HG03571 (cell line): ENCODE data around the gene INSR.
"Not testable (repeated sequence)": the region's sequence is repeated elsewhere in the genome, so short reads cannot be mapped to it uniquely, and the experiment has no call there.

Source experiments
- ATAC-seq: cut with Tn5 transposase; IDR thresholded peaks from one replicate; pipeline ENCODE4 v1.9.1; 2021; ENCODE audit not compliant: unreplicated experiment

Gene INSR

DNA sequence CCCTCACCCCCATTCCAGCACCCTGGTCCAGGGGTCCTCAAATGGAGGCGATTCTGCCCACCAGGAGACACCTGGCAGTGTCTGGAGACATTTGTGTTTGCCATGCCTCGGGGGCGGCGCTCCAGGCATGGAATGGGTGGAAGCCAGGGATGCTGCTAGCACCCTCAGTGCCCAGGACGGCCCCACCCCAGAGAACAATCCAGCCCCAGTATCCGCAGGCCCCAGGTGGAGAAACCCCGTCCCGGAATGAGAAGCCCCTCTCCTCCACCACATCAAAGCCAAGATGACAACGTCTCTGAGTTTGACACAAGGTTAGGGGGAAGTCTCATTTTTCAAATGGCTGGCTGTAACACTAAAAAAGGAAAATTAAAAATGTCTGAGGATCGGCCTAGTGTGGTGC, 68.5 kb downstream of the INSR start:
- no peak for ATAC-seq

DNA sequence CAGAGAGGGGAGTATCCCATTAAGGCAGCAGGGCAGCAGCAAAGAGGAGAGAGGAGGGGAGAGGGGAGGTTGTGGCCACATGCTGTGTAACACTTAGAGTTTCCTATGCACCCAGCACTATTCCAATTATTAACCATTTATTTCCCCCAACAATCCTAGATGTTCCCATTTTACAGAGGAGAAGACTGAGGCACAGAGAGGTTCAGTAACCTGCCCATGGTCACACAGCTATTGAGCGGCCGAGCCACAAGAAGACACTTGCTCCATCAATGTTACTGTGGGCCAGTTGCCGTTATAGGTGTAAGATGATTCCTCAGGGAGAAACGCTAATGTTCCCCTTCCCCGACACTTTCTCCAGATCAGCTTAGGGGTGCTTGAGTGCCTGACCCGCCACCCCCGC, 69.2 kb downstream of the INSR start:
- no peak for ATAC-seq

DNA sequence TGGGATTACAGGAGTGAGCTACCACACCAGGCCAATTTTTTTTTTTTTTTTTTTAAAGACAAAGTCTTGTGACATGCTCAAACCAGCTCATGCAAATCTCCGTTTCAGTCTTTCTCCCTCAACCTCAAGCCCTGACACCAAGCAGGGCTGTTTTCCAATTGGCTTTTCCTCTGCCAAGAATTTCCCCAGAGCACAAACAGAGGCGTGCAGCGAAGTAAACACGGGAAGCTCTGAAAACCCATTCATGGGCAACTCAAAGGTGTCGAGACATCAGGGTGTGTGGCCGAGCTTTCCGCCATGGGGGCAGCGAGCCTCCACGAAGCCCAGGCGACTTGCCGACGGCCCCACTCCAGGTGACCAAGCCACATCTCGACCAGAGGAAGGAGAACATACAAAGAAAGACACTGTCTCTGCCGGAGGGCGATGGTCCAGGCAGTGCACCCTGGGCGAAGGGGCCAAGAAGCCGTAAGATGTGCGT, 70.0 kb downstream of the INSR start:
- no peak for ATAC-seq

DNA sequence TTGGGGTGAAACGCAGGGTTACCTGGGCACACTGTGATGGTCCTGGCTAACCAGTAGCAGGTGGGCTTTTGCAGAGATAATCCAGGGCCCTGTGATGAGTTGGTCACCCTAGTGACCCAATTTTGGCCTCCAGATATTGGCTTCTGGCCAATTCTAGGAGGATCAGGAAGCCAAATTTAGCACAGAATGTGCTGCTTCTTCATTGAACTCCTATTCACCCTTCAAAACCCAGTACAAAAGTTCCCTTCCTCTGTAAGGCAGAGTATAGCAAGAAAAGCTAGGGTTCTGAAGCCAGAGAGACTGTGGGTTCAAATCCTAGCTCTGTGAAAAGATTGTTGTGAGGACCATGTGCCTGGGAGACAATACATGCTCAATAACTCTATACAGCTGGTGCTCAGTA, 70.8 kb downstream of the INSR start:
- no peak for ATAC-seq

DNA sequence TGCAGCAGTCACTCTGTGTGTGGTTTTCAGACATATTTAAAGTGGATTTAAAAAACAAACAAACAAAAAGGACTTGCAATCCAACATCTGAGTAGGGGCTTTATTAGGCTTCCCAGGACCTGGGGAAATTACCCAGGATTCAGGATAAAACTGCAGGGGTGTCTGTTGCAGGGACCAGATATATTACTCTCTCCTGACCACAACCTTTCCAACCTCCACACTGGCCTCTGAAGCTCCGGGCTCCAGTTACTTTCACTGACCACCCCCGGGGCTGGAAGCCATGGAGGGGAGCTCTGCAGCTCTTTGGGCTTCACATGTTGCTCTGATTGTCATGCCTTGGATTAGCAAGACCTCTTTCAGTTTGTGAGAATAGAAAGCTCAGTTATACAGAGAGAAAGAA, 75.2 kb downstream of the INSR start:
- no peak for ATAC-seq

DNA sequence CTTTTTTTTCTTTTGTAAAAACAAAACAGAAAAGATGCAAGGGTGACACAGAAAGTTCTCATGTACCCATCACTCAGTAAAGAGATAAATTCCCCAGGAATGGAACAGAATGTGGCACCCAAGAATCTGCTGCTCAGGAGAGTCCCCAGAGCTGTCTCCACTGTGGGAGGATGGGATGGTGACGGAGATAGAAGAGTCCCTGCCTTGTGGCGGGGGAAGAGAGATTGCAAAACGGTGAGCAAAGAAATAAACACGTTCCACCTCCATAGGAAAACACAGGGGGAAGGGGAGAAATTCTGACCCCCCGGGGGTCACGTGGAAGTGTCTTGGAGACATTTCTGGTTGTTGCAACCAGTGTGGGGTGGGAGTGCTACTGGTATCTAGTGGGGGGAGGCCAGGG, 76.4 kb downstream of the INSR start:
- ATAC-seq: no peak

DNA sequence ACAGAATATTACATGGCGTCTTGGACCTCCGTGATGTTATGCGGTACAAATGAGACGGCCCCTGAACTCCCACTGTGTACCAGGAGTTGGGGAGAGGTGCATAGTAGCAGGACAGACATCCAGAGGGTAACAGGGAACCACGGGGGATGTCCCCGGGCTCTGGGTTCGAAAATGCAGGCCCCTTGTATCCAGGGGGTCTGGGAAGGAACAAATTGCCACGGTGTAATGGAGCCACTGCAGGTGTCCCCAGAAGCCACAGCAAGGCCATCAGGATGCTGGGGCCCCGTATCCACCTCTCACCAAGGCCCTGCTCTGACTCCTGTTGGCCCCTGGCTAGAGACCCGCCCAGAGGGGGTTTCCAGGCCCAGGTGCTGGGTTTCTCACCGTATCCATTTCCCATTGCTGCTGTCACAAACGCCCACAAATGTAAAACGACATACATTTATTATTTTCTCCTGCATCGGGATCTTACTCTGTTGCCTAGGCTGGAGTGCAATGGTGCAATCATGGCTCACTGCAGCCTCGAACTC, 77.8 kb downstream of the INSR start:
- ATAC-seq: no peak

DNA sequence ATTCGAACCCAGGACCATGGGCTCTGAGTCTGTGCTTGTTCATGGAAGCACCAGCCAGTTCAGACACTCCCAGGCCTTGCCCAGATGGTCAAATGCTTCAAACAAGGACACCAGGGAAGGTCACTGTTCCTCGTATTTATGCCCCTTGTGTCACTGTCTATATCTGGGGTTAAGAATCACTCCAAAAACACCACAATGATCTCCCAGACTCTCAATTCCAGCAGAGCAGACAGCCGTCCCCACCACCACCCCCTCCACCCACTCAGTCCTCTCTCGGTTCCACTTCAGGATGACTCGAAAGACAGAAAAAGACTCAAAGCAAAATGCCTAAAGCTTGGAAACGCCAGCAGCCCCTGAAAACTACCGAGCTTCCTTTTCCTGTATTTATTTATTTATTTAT, 79.0 kb downstream of the INSR start:
- no peak for ATAC-seq

DNA sequence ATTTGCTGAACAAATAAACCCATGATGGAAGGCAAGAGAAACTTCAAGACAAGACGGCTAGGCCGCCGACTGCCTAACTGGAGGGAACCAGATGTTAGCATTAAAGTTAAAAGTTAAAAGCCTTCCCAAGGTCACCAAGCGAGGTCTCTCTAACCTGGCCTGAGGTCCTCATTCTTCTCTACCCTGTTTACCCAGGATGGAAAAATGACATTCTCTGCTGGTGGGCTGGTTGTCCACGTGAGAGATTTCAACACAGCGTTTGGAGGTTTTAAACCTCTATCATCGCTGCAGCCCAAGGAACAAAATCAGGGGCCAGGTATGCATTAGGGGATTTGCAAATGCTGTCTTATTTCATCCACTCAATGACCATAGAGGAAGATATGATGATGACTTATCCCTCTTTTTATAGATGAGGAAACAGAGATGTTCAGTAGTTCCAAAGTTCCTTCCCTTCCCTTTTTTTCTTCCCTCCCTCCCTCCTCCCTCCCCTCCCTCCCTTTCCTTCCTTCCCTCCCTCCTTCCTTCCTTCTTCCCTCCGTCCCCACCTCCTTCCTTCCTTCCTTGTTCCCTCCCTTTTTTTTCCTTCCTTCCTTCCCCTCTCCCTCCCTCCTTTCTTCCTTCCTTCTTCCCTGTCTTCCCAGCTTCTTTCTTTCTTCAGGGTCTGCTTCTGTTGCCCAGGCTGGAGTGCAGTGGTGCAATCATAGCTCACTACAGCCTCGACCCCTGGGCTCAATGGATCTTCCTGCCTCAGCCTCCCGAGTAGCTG, 79.7 kb downstream of the INSR start:
- ATAC-seq: no peak

DNA sequence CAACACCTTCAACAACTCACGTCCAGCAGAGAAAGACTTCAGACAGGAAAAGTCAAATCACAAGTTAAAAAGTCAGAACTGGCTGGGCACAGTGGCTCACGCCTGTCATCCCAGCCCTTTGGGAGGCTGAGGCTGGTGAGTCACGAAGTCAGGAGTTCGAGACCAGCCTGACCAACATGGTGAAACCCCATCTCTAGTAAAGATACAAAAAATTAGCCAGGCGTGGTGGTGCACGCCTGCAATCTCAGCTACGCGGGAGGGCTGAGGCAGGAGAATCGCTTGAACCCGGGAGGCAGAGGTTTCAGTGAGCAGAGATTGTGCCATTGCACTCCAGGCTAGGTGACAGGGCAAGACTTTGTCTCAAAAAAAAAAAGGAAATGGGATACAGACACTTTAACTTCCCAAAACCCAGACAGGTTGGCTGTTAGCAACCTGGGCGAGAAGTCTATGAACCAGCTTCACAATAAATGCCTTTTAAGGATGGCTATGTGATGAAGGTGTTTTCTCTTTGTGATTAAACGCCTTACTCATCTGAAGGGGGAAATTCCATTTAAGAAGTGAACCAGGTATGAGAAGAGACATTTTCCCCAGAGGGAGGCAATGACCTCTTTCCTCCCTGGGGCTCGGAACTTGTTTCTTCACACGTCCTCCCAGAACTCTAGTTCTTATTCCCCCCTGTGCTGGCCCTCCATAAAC, 80.4 kb downstream of the INSR start:
- ATAC-seq: no peak

DNA sequence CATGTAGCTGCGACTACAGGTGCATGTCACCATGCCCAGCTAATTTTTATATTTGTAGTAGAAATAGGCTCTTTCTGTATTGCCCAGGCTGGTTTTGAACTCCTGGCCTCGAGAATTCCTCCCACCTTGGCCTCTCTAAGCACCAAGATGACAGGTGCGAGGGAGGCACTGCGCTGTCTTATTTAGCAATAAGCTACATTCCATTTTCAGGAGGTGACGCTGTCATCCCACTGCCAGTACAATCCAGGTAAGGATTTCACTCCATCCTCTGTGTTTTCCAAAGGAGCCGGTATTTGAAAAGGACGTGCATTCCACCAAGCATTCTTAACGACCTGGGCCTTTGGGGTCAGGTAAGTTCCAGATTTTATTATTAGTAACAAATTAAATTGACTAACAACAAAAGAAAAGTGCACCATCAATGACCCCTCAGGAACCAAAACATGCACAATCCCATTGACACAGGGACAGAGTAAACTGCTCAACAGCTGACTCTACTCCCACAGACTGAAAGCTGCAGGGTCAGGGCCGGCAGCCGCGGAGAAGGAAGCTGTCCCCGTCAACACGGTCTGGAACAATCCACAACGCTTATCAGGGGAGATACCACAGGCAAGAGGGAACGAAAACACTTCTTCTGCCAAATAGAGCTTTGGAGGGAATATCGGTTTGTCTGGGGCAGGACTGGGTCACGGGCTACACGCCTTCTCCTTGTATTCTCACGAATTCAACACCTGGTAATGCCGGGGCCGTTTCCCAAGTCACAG, 82.8 kb downstream of the INSR start:
- ATAC-seq: no peak

DNA sequence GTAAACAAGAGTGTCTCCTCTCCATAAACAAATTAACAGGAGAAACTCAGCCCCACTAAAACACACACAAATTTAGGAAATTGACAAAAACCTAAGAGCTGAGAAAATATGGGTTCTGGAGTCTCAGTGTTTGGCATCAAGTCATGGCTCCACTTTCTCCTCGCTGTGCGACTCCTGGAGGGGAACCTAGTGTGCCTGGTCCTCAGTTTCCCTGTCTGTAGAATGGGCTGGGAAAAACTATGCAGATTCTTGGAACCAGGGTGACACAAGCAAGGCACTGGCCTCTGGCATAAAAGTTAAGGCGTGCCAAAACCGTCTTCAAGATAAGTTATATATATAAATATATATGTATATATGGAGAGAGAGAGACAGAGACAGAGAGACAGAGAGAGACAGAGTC, 83.9 kb downstream of the INSR start:
- no peak for ATAC-seq

DNA sequence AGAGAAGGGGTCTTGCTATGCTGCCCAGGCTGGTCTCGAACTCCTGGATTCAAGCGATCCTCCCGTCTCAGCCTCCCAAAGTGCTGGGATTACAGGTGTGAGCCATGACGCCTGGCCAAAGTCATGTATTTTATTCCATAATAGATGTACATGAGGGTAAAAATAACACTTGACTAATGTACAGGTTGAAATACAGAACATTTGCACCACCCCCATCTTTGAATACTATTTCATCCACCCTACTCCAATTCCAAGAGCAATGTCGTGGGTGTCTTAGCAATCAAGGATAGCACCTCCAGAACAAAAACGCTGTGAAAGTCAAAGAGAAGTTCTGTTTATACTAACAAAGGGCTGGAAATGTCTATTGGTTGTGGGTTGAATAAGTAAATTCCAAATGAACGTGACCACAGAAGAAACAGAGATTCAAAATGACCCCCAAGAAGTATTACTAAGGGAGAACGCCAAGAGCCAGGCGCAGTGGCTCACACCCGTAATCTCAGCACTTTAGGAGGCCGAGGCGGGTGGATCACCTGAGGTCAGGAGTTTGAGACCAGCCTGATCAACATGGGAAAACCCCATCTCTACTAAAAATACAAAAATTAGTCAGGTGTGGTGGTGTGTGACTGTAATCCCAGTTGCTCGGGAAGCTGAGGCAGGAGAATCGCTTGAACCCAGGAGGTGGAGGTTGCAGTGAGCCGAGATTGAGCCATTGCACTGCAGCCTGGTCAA, 84.5 kb downstream of the INSR start:
- ATAC-seq: not testable (repeated sequence)

DNA sequence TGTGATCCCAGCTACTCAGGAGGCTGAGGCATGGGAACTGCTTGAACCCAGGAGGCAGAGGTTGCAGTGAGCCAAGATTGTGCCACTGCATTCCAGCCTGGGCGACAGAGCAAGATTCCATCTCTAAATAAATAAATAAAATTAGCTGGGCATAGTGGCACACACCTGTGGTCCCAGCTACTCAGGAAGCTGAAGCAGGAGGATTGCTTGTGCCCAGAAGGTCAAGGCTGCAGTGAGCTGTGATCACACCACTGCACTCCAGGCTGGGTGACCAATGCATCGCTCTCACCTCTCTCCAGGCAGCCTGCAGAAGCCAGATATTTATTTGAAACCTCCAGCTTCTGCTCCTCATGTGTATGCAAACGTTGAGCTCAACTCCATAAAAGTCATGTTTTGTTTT, 85.2 kb downstream of the INSR start:
- not testable (repeated sequence) for ATAC-seq

DNA sequence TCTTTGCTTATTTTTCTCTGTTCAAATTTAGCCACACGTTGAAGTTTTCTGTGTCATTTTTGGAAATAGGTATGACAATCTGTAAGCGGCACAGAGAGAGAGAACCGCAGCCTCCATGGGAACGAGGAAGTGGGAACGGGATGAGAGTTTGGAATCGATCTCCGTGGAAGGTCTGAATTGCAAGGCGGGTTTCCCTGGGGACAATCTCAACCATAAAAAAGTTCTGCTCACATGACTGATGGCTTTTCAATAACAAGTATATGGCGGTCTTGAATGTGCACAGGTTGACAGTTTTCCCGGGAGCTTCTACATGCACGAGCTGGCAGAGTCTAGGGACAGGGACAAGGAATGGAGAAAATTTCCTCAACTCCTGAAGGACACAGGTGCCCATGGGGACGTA, 90.9 kb downstream of the INSR start:
- ATAC-seq: no peak

DNA sequence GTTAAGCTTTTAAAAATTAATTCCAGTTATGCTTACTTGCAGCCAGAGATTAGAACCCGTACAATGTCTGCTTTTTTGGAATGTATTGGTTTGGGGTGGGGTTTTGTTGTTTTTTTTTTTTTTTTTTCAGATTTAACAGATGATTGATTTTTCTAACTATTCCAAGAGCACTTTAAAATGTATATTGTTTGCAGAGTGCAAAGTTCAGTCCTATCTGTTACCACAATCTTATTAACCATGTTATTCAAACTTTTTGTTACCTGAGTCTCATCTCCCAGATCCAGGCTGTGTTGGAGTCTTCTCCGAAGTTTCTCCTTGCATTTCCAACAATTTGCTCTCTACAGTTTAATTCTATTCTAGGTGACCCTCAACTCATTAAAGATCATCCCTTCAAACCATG, 91.3 kb downstream of the INSR start:
- no peak for ATAC-seq

DNA sequence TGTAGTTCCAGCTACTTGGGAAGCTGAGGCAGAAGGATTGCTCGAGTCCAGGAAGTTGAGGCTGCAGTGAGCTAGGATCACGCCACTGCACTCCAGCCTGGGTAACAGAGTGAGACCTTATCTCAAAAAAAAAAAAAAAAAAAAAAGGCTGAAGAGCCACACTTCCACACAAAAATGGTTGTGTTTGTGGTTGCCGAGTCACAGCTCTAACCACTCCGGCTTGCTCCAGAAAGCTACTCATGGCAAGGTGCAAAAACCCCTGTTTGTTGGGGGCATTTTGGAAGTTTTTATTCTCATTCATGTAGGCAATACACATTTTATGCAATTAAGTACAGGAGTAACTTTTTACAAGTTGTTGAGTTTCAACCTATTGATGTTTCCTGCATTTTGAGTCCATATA, 93.5 kb downstream of the INSR start:
- no peak for ATAC-seq

DNA sequence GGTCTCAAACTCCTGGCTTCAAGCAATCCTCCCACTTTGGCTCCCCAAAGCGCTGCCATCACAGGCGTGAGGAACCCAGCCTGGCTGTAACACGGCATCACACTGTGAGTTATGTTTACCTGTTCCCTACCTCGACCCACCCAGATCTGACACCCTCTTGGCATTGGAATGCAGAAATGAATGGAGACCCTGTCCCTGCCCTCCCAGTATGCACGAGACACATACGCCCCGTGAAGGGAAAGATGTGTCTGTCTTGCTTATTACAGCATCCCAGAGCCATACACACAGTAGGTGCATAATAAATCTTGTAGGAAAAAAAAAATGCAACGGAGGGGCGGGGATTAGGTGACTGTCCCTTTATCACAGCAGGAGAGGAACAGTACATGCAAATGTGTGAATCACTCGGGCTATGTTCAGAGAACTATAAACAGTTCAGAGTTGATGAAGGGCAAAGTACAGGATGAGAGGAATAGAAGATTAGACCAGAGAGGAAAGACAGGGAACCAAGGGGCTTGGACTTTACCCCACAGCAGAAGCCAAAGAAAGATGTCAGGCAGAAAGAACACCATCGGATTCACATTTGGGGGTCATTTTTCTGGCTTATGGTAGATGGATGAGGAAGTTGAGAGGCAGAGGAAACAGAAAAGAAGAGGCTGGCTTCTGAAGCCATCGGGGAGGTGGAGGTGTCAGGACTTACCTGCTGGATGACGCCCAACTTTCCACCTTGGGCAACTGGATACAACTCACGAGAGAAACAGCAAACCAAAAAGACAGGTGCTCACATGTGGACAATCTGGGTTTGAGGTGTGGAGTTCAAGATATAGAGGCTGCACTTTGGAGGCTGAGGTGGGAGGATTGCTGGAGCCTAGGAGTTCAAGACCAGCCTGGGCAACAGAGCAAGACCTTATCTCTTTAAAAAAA, 94.3 kb downstream of the INSR start:
- ATAC-seq: no peak

DNA sequence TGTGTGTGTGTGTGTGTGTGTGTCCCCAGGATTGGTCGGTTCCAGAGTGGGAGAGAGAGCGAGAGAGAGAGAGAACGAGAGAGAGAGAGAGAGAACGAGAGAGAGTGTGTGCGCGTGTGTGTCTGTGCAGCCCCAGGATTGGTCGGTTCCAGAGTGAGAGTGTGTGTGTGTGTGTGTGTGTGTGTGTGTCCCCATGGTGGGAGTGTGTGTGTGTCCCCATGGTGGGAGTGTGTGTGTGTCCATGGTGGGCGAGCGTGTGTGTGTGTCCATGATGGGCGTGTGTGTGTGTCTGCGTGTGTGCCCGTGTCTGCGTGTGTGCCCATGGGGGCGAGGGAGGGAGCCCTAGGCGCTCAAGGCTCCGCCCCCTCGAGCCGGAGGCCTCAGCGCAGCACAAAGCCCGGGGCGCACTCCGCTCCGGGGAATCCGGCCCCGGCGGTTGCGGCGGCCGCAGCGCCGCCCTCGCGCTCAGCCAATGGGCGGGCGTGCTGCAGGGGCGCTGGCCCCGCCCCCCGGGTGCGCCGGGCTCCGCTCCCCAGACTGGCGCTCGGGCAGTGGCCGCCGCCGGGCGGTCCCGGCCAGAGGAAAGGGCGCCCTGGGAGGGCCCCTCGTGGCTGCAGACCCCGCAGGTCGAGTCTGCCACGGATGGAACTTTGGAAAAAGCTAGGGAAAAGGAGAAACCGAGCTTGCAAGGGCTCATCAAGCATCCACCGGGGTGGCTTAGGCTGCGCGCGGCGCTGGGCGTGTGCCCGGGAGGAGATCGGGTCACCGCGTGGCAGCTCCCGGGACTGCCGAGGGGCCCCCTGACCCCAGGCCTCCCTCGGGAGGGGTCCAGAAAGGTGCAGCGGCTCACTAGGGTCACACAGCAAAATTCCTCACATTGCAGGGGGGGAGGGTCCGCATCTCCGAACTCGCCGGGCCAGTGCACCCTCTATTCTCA, 96.2 kb downstream of the INSR start:
- ATAC-seq: peak; percentile 77
